Smooth muscle cell (in vitro differentiated cells): ENCODE results near the gene NPAS2. TPM values are rescaled to one million over a fixed set of nuclear protein-coding genes. Genes with fewer than 3 reads are reported as not detected.

Experiments
- DNase-seq: peaks from one replicate; lab custom pipeline; 2025; ENCODE audit not compliant: unreplicated experiment; lab: John Stamatoyannopoulos, UW
- H2AFZ ChIP-seq: fragments of 200-600 bp; sonication (generic); 2 replicates; pipeline ENCODE4 v1.6.0; 2016; ENCODE audit warnings: antibody characterized with exemption, low read depth, mild to moderate bottlenecking
- H3F3A ChIP-seq: fragments of 200-600 bp; sonication (generic); 2 replicates; pipeline ENCODE4 v1.6.0; 2017; ENCODE audit warnings: antibody characterized with exemption, low read depth
- H3K27ac ChIP-seq: fragments of 200-600 bp; sonication (generic); 2 replicates; pipeline ENCODE4 v1.5.1; 2016; ENCODE audit warnings: low read depth, mild to moderate bottlenecking
- H3K27me3 ChIP-seq: fragments of 200-600 bp; sonication (generic); 2 replicates; pipeline ENCODE4 v1.6.1; 2016; ENCODE audit warnings: low read depth, mild to moderate bottlenecking
- H3K36me3 ChIP-seq: fragments of 200-600 bp; sonication (generic); 2 replicates; pipeline ENCODE4 v1.5.1; 2016; ENCODE audit warnings: low read depth
- H3K4me1 ChIP-seq: fragments of 200-600 bp; sonication (generic); 2 replicates; pipeline ENCODE4 v1.5.1; 2016; ENCODE audit warnings: low read depth
- H3K4me2 ChIP-seq: fragments of 200-600 bp; sonication (generic); 2 replicates; pipeline ENCODE4 v1.6.0; 2016; ENCODE audit warnings: mild to moderate bottlenecking
- H3K4me3 ChIP-seq: fragments of 200-600 bp; sonication (generic); 2 replicates; pipeline ENCODE4 v1.5.1; 2016; ENCODE audit warnings: mild to moderate bottlenecking
- H3K79me2 ChIP-seq: fragments of 200-600 bp; sonication (generic); 2 replicates; pipeline ENCODE4 v1.6.0; 2016; ENCODE audit warnings: low read depth, mild to moderate bottlenecking
- H3K9ac ChIP-seq: fragments of 200-600 bp; sonication (generic); 2 replicates; pipeline ENCODE4 v1.6.0; 2016; ENCODE audit warnings: low read depth
- H3K9me3 ChIP-seq: fragments of 200-600 bp; sonication (generic); replicated peaks from 2 replicates; pipeline ENCODE4 v1.5.1; 2016; ENCODE audit warnings: low read depth
- H4K20me1 ChIP-seq: fragments of 200-600 bp; sonication (generic); 2 replicates; pipeline ENCODE4 v1.6.0; 2016; ENCODE audit warnings: low read depth
- CTCF ChIP-seq: fragments of 200-600 bp; sonication (generic); IDR thresholded peaks from 2 replicates; pipeline ENCODE4 v1.5.1; 2017; ENCODE audit warnings: borderline replicate concordance, mild to moderate bottlenecking, antibody characterized with exemption; ENCODE audit not compliant: insufficient read depth, poor library complexity, severe bottlenecking
- WGBS: methylation state at CpG from one replicate; pipeline ENCODE4 v1.1.7; 2016; ENCODE audit warnings: low lambda C conversion rate; 5-methylcytosine and 5-hydroxymethylcytosine counted together
- polyA plus RNA-seq: library from polyadenylated mRNA; unstranded; fragments of >200 nt; fragmentation: Nextera tagmentation; extraction: Ambion mirVana; gene quantifications from 2 replicates; pipeline ENCODE4 v1.2.1, GENCODE V29; 2016
- total RNA-seq: library from RNA; depleted of rRNA; stranded (reverse); fragments of >200 nt; gene quantifications from 2 replicates; pipeline ENCODE4 v1.2.3, GENCODE V29; 2014

NPAS2 gene
- total and polyA plus RNA-seq, 2 experiments from 2014 or later: 20.2 to 20.7 TPM

DNA sequence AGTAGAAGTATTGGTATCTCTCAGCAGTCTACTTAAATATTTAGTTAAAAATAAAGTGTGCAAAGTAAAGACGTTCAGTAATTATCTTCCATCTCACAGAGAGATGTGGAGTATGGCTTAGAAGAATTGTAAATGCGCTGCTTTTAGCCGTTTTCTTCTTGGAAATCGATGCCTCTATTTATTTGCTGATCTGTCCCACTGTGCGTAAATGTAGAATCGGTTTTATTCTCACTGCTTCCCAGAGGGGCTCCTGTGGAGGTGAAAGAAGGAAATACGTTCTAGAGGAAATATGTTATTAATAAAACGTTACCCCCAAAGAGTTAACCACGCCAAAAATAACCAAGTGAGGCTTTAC, 1.9 kb downstream of the NPAS2 start:
- Histone ChIP-seq H3K27me3 (no peaks in the 10 kb centered on the region), H4K20me1 (peaks cover 53% of the 10 kb centered on the region), H3K79me2 (peaks cover 66% of the 10 kb centered on the region), H3K4me1 (peaks cover 22% of the 10 kb centered on the region), H3K4me2 (peak overlapping the region; percentile 98), H3F3A (peaks cover 5% of the 10 kb centered on the region), H3K9me3 (no peaks in the 10 kb centered on the region), H2AFZ (no peak overlapping the region), H3K4me3 (peak overlapping the region; percentile 89), H3K27ac (peak overlapping the region; percentile 39), H3K36me3 (no peaks in the 10 kb centered on the region), H3K9ac (peak overlapping the region; percentile 18)
- DNase-seq: no peak
- WGBS: 66% methylated on average over 9 of the region's 9 CpGs
- no peak for TF ChIP-seq CTCF

DNA sequence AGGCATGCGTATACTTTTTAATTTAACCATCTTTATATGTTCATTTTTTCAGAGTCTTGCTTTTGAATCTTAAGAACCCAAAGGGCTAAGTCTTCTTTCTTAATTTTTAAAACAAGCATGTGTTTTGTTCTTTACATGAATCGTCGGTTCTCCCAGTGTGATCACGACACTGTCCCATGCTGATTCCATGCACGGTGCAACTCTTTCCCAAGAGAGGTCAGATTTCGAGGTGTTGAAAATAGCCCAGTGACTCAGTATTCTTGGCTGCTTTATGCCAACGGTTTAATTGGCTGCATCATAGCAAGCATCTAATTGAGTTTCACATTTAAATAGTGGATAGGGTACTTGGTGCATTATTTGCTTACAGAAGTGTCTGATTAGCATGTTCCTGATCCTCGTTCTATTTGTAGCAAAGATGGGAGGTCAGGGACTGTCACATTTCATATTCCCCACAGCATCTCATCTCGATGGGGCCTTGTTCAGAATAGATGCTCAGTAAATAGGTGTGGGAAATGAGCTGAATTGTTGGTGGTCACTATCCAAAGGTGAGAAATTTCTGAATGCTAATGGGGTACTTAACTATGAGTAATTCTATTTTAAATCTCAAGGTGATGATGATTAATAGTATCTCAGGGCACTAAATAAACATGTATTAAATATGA, 2.8 kb downstream of the NPAS2 start:
- no peak overlapping the region for H3K9ac ChIP-seq
- no peaks in the 10 kb centered on the region for H3K36me3 ChIP-seq
- peaks cover 53% of the 10 kb centered on the region for H4K20me1 ChIP-seq
- H3F3A ChIP-seq: no peaks in the 10 kb centered on the region
- no peak for TF ChIP-seq CTCF
- peak overlapping the region; percentile 89 for H3K4me3 ChIP-seq
- DNase-seq: no peak
- H3K9me3 ChIP-seq: no peaks in the 10 kb centered on the region
- peaks cover 22% of the 10 kb centered on the region for H3K4me1 ChIP-seq
- H3K4me2 ChIP-seq: peak overlapping the region; percentile 98
- H3K27ac ChIP-seq: no peak overlapping the region
- peaks cover 74% of the 10 kb centered on the region for H3K79me2 ChIP-seq
- no peaks in the 10 kb centered on the region for H3K27me3 ChIP-seq
- WGBS: 57% methylated on average over 9 of the region's 9 CpGs
- no peak overlapping the region for H2AFZ ChIP-seq

DNA sequence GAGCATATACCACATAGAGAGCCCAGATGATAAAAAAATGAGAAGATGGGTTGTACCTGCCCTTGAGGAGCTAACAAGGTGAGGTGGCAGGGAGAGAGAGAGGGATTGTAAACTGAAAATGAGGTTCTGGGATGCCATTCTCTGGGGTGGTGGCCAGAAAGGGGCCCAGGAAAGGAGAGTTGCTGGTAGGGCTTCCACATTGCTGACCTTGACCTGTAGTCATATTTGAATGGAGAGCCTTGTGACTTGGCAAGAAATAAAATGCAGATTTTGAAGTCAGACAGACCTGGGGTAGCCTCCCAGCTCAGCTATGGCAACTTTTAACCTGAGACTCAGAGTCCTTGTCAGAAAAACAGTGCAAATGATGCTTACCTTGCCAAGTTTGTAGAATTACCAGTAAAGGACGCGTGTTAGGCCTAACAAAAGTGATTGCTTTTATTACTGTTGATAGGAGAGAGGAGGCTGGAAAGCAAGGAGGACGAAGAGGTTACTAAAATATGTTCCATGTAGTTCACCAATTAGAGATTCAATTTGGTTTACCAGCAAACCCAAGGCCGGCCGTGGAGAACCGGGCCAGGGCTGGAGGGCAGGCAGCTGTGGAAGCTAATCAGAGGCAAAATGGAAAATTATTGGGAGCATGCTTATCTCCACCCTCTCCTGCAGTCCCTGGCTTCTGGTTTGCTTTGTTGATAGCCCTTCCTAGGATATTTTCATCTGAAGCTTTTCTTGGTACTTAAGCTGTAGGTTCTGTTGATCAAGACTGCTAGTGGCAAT, 3.9 kb downstream of the NPAS2 start:
- Histone ChIP-seq H3K4me2 (no peak overlapping the region), H4K20me1 (peaks cover 59% of the 10 kb centered on the region), H3K27ac (no peak overlapping the region), H3K27me3 (no peaks in the 10 kb centered on the region), H3K4me3 (no peak overlapping the region), H2AFZ (no peak overlapping the region), H3K79me2 (peaks cover 85% of the 10 kb centered on the region), H3K36me3 (no peaks in the 10 kb centered on the region), H3K9me3 (no peaks in the 10 kb centered on the region), H3K4me1 (peaks cover 16% of the 10 kb centered on the region), H3F3A (no peaks in the 10 kb centered on the region), H3K9ac (no peak overlapping the region)
- WGBS: 91% methylated on average over 6 of the region's 6 CpGs
- DNase-seq: no peak
- TF ChIP-seq CTCF: no peak
